NCI-H345 treated with DMSO at 0.1 percent for 48 hours (cell line): Measurements from ENCODE around the gene MARK2.

Source experiments
- DNase-seq: peaks from one replicate; lab custom pipeline; 2025; ENCODE audit not compliant: unreplicated experiment; lab: John Stamatoyannopoulos, UW

MARK2 gene

GRCh38 chr11:63907808-63908530 lies 69.1 kb downstream of the MARK2 start:
- DNase-seq, result no peak

GRCh38 chr11:63908631-63909401 lies 69.9 kb downstream of the MARK2 start:
- DNase-seq, result no peak

- no peak for DNase-seq
These were observed 70.9 kb downstream of the MARK2 start for GRCh38 chr11:63909591-63910506.

- DNase-seq, result no peak
These were observed 71.8 kb downstream of the MARK2 start for GRCh38 chr11:63910675-63911074.

- DNase-seq, result no peak
These were observed 72.5 kb downstream of the MARK2 start for GRCh38 chr11:63911440-63911839.

GRCh38 chr11:63911876-63912275 lies 73.0 kb downstream of the MARK2 start:
- no peak for DNase-seq

- DNase-seq, result no peak
These were observed 73.8 kb downstream of the MARK2 start for GRCh38 chr11:63912678-63913077.

- DNase-seq, result no peak
These were observed 75.2 kb downstream of the MARK2 start for GRCh38 chr11:63913866-63914830.

- DNase-seq, result no peak
These were observed 76.2 kb downstream of the MARK2 start for GRCh38 chr11:63914896-63915691.

GRCh38 chr11:63915961-63916836 lies 77.3 kb downstream of the MARK2 start:
- DNase-seq, result no peak

GRCh38 chr11:63916837-63917691 lies 78.2 kb downstream of the MARK2 start, which contains the start of gene RCOR2:
Gene RCOR2 (minus strand): TSS chr11:63917164. CDS start chr11:63916456, 708 bp downstream.
- peak; percentile 54 for DNase-seq

- peak; percentile 65 for DNase-seq
These were observed 79.0 kb downstream of the MARK2 start for GRCh38 chr11:63917692-63918506.

- no peak for DNase-seq
These were observed 79.7 kb downstream of the MARK2 start for GRCh38 chr11:63918507-63919191.

- no peak for DNase-seq
These were observed 80.6 kb downstream of the MARK2 start for GRCh38 chr11:63919267-63920125.
